Measurements from ENCODE around the gene C1QTNF3.
"Not testable (repeated sequence)": the region's sequence is repeated elsewhere in the genome, so short reads cannot be mapped to it uniquely, and the experiment has no call there.

The C1QTNF3 gene

GRCh38 chr5:34043099-34043876 is at the start of gene C1QTNF3:
C1QTNF3 (minus strand) TSS chr5:34043213; CDS start chr5:34043125, 88 bp downstream.
- Mint-ChIP-seq H3K4me1 (peaks cover 46% of the 10 kb centered on the region), H3K4me3 (peak within 1 kb of the TSS; percentile 27), H3K27ac (peak within 1 kb of the TSS; percentile 81), H3K36me3 (no peaks in the 10 kb centered on the region), H3K9me3 (no peaks in the 10 kb centered on the region)
- DNase-seq (ENCODE audit: low spot score in 2 of 2) (no peak), ATAC-seq (peak; percentile 52)

DNA sequence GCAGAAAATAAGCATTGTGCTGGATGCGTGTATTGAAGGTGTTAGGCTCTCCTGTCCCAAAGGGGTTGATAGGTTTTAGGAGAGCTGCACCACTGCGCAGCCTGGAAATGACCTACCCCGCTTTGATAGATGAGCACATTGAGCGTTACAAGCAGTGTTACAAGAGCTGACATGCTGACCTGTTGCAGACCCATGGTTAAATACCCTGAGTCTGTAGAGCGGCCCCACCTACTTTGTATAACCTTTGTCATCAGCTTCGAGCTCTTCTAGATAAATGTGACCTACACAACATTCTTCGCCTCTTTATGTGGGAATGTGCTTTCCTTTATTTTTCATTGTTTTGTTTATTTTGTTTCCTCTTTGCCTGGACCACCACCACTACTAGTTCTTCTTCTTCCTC is 48.0 kb upstream of the C1QTNF3 start:
- not testable (repeated sequence) for H3K4me3 Mint-ChIP-seq; H3K36me3 Mint-ChIP-seq; H3K4me1 Mint-ChIP-seq; H3K9me3 Mint-ChIP-seq; H3K27ac Mint-ChIP-seq; ATAC-seq; DNase-seq (ENCODE audit: low spot score in 2 of 2)

DNA sequence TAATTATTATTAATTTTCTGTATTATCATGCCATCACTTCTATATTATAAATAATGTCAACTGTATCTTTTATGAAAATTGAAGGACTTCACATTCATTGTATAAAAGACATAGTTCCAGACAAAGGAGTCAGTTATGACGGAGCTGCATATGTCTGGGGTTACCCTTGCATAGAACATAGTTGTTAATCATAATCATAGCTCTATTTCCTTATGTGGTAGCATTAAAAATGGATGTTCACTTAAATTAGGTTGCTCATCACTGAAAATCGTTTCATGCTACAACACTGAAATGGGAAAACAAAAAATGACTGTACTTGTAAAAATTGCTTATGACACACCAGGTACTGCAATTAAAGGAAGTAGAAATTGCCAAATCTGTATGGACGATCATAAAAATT is 46.8 kb upstream of the C1QTNF3 start:
- H3K9me3 Mint-ChIP-seq; H3K27ac Mint-ChIP-seq; H3K36me3 Mint-ChIP-seq; ATAC-seq; DNase-seq (ENCODE audit: low spot score in 2 of 2); H3K4me1 Mint-ChIP-seq; H3K4me3 Mint-ChIP-seq: not testable (repeated sequence)

GRCh38 chr5:34087728-34088127 is 44.7 kb upstream of the C1QTNF3 start:
- not testable (repeated sequence) for DNase-seq (ENCODE audit: low spot score in 2 of 2)

DNA sequence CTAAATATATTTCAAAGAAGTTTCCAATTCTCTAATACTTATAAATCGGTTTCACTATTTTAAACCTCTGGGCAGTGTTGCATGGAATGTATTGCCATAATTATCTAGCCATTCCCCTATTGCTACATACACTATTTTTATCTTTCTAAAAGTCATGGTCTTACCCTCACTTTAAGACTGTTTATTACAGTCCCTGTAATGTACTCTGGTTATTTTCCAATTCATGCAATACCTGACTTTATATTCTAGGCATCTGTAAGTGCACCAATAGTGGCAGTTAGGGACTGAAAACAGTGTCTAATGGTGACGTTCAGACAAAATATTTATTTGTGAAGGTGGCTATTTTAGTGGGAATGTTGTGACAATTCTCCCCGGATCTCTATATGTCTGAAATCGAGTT is 40.9 kb upstream of the C1QTNF3 start:
- H3K9me3 Mint-ChIP-seq; H3K36me3 Mint-ChIP-seq; H3K4me1 Mint-ChIP-seq; H3K4me3 Mint-ChIP-seq; DNase-seq (ENCODE audit: low spot score in 2 of 2); H3K27ac Mint-ChIP-seq; ATAC-seq: not testable (repeated sequence)

More at GRCh38 chr5:34087728-34088127, 44.7 kb upstream of the C1QTNF3 start:
- not testable (repeated sequence) for ATAC-seq, H3K36me3 Mint-ChIP-seq, H3K9me3 Mint-ChIP-seq, H3K27ac Mint-ChIP-seq, H3K4me1 Mint-ChIP-seq, H3K4me3 Mint-ChIP-seq

DNA sequence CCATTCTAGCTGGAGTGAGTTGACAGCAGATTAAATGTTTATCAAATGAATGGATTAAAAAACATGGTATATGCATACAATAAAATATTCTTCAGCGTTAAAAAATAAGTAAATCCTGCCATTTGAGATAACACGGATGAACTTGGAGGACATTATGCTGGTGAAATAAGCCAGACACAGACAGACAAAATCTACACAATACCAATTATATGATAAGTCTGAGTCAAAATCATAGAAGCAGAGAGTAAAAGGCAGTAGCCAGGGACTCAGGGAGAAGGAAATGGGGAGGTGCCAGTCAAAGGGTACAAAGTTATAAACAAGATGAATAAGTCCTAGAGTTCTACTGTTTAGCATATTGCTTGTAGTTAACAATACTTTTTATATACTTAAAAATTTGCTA is 36.5 kb upstream of the C1QTNF3 start:
- not testable (repeated sequence) for H3K9me3 Mint-ChIP-seq; DNase-seq (ENCODE audit: low spot score in 2 of 2); H3K27ac Mint-ChIP-seq; ATAC-seq; H3K36me3 Mint-ChIP-seq; H3K4me3 Mint-ChIP-seq; H3K4me1 Mint-ChIP-seq

DNA sequence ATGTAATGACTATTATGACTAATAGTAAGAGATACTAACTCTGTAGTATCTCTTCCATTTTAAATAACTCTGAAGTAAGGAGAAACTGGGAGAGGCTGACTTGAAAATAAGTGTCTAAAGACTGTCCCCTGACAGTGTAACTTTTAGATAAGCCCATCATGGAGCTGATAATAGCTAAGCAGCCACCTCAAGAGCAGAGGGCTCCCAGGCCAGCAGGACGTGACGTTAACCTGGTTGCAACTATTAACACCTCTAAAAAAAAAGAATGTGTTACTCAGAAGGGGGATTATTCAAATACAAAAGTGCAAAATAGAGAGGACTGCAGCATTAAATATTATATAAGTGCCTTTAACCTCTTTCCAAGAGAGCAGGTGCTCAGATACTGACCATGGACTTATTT is 34.6 kb upstream of the C1QTNF3 start:
- not testable (repeated sequence) for H3K27ac Mint-ChIP-seq; H3K36me3 Mint-ChIP-seq; H3K4me1 Mint-ChIP-seq; ATAC-seq; H3K4me3 Mint-ChIP-seq; H3K9me3 Mint-ChIP-seq; DNase-seq (ENCODE audit: low spot score in 2 of 2)

- not testable (repeated sequence) for DNase-seq (ENCODE audit: low spot score in 2 of 2); H3K27ac Mint-ChIP-seq; H3K36me3 Mint-ChIP-seq; H3K9me3 Mint-ChIP-seq; H3K4me1 Mint-ChIP-seq; H3K4me3 Mint-ChIP-seq; ATAC-seq
Observed at GRCh38 chr5:34076719-34077364, 33.8 kb upstream of the C1QTNF3 start.

GRCh38 chr5:34074472-34074871 is 31.5 kb upstream of the C1QTNF3 start:
- not testable (repeated sequence) for H3K9me3 Mint-ChIP-seq; H3K4me1 Mint-ChIP-seq; H3K4me3 Mint-ChIP-seq; H3K36me3 Mint-ChIP-seq; ATAC-seq; H3K27ac Mint-ChIP-seq; DNase-seq (ENCODE audit: low spot score in 2 of 2)

GRCh38 chr5:34074071-34074470 is 31.1 kb upstream of the C1QTNF3 start:
- H3K4me1 Mint-ChIP-seq; DNase-seq (ENCODE audit: low spot score in 2 of 2); H3K4me3 Mint-ChIP-seq; ATAC-seq; H3K9me3 Mint-ChIP-seq; H3K36me3 Mint-ChIP-seq; H3K27ac Mint-ChIP-seq: not testable (repeated sequence)

DNA sequence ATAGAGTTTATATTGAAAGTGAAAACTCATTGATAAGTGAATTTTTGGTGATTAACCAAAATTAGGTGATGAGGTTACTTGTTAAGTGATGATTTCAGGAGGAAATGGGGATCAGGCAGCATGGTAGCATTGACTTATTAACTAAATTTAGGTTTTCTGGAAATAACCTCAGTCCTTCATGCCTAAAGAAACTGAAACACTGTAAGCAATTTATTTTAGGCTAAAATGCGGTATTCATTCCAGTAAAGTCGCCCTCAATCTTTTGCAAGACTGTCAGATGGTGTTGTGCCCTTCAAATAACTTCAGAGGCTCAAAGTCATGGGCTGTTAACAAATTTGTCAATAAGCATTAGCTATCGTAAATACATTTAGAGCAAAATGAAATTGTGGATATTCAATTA is 27.6 kb upstream of the C1QTNF3 start:
- not testable (repeated sequence) for H3K27ac Mint-ChIP-seq; H3K4me1 Mint-ChIP-seq; H3K36me3 Mint-ChIP-seq; H3K9me3 Mint-ChIP-seq; H3K4me3 Mint-ChIP-seq; ATAC-seq; DNase-seq (ENCODE audit: low spot score in 2 of 2)

- ATAC-seq = no peak
- no peak overlapping the region for H3K4me3 Mint-ChIP-seq
Observed at GRCh38 chr5:34064656-34065055, 21.6 kb upstream of the C1QTNF3 start.

DNA sequence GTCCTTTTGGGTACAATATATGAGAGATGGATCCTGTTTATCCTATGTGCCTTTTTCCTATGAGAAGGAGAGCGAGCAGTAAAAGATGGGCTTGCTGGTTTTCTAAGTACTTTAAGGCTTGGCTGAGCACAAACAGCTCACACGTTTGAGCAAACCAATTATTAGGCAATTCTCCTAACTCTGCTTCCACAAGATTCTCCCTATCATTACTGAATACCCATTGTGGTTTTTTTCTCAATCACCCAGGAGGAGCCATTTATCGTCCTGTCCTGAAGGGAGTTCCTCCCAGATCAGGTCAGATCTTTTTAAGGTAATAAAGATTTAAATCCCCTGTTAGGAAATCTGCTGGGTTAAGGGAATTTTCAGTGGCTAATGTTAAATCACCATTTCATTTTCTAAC is 19.4 kb upstream of the C1QTNF3 start:
- no peaks in the 10 kb centered on the region for H3K36me3 Mint-ChIP-seq
- H3K4me3 Mint-ChIP-seq = no peak overlapping the region
- no peaks in the 10 kb centered on the region for H3K4me1 Mint-ChIP-seq
- no peak for ATAC-seq
- H3K9me3 Mint-ChIP-seq = no peaks in the 10 kb centered on the region
- no peak overlapping the region for H3K27ac Mint-ChIP-seq
- no peak for DNase-seq (ENCODE audit: low spot score in 2 of 2)

More at GRCh38 chr5:34064656-34065055, 21.6 kb upstream of the C1QTNF3 start:
- Mint-ChIP-seq H3K27ac (no peak overlapping the region), H3K4me1 (no peaks in the 10 kb centered on the region), H3K9me3 (no peaks in the 10 kb centered on the region), H3K36me3 (no peaks in the 10 kb centered on the region)
- DNase-seq (ENCODE audit: low spot score in 2 of 2) = no peak

GRCh38 chr5:34061993-34062392 is 19.0 kb upstream of the C1QTNF3 start:
- ATAC-seq (no peak), DNase-seq (ENCODE audit: low spot score in 2 of 2) (no peak)
- Mint-ChIP-seq H3K27ac (no peak overlapping the region), H3K4me3 (no peak overlapping the region), H3K4me1 (no peaks in the 10 kb centered on the region), H3K9me3 (no peaks in the 10 kb centered on the region), H3K36me3 (no peaks in the 10 kb centered on the region)

DNA sequence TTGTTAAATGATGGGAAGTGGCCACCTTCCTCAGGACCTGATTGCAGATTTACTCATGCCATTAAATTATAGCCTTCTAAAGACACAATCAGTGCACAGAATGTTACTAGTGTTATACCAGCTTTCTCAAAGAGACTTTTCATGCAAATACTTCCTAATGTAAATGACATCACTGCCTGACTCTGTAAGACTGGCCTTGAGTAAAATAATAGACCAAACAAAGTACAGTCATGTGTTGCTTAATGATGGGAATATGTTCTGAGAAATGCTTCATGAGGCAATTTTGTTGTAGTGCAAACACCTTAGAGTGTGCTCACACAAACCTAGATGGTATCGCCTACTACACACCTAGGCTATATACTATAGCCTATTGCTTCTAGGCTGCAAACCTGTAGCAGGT is 17.0 kb upstream of the C1QTNF3 start:
- Mint-ChIP-seq H3K4me1 (no peaks in the 10 kb centered on the region), H3K27ac (no peak overlapping the region), H3K36me3 (no peaks in the 10 kb centered on the region), H3K9me3 (no peaks in the 10 kb centered on the region), H3K4me3 (no peak overlapping the region)
- no peak for DNase-seq (ENCODE audit: low spot score in 2 of 2)
- ATAC-seq = no peak

GRCh38 chr5:34058532-34058931 is 15.5 kb upstream of the C1QTNF3 start:
- Mint-ChIP-seq H3K4me3 (no peak overlapping the region), H3K4me1 (no peaks in the 10 kb centered on the region), H3K27ac (no peak overlapping the region), H3K36me3 (no peaks in the 10 kb centered on the region), H3K9me3 (no peaks in the 10 kb centered on the region)
- DNase-seq (ENCODE audit: low spot score in 2 of 2) (no peak), ATAC-seq (no peak)

All from stimulated activated effector memory CD8-positive, alpha-beta T cell treated with anti-CD3 and anti-CD28 coated beads, Interleukin-12 subunit alpha, Interleukin-12 subunit beta, amount 100 ng/mL, for 72 hours (primary cell).